ENCODE results near the gene OR4K5. TPM values are rescaled to one million over a fixed set of nuclear protein-coding genes. Genes with fewer than 3 reads are reported as not detected.

The OR4K5 gene, protein sequence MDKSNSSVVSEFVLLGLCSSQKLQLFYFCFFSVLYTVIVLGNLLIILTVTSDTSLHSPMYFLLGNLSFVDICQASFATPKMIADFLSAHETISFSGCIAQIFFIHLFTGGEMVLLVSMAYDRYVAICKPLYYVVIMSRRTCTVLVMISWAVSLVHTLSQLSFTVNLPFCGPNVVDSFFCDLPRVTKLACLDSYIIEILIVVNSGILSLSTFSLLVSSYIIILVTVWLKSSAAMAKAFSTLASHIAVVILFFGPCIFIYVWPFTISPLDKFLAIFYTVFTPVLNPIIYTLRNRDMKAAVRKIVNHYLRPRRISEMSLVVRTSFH
- not detected in 2 replicates for polyA plus RNA-seq (2013)

DNA sequence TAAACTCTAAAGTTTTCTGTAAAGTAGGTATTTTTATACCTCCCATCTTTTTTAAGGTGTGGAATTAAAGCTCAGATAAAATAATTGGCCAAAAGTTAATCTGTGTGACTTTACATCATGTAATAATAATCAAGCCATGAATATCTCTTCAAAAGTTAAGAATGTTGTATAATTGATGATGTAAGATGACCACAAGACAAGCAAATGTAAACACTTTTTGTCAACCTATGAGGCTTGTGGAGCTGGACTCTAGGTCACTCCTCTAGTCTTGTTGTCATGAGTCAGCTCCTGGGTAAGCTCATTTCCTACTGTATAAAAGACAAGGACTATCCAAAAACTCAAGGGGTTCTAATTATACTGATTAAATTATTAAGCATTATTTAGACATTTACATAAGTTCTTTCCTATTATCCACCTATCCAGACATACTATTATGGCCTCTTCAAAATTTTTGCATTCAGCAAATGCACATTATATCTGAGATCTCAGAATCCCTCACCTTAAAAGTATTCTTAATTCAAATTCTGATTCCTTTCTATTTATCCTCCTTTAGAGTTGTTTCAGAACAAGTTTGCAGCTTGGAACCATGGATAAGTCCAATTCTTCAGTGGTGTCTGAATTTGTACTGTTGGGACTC, at the start of gene OR4K5:
Gene OR4K5 (plus strand): TSS at position 587 of the 637 bp plus-strand sequence. CDS start 0 bp downstream, at position 587.
- Histone ChIP-seq H4K12ac (ENCODE audit: low read depth, low read length) (no peak within 1 kb of the TSS), H3K79me1 (ENCODE audit: low read length) (no peaks in the 10 kb centered on the region), H3K36me3 (ENCODE audit: control insufficient read depth in 1 of 2, insufficient read depth in 2 of 2, low read length in 2 of 2) (no peaks in the 10 kb centered on the region), H3K79me2 (ENCODE audit: control insufficient read depth, insufficient read depth, low read length, poor library complexity) (no peaks in the 10 kb centered on the region), H4K91ac (ENCODE audit: low read depth, low read length) (no peak within 1 kb of the TSS), H3K27me3 (ENCODE audit: insufficient read depth, low read length) (no peaks in the 10 kb centered on the region), H3K9me3 (ENCODE audit: insufficient read depth, low read depth, low read length) (peaks cover 1% of the 10 kb centered on the region), H2AK5ac (ENCODE audit: low read length) (no peak within 1 kb of the TSS), H3K4ac (ENCODE audit: low read depth, low read length) (no peak within 1 kb of the TSS), H2BK12ac (ENCODE audit: low read length) (no peak within 1 kb of the TSS), H3K9ac (ENCODE audit: low read length) (no peak within 1 kb of the TSS), H4K8ac (ENCODE audit: low read depth, low read length) (no peak within 1 kb of the TSS), H2BK5ac (ENCODE audit: low read depth, low read length, poor library complexity) (no peak within 1 kb of the TSS), H3K14ac (ENCODE audit: low read length) (no peak within 1 kb of the TSS), H3K4me3 (ENCODE audit: low read depth, low read length) (no peak within 1 kb of the TSS), H3K18ac (ENCODE audit: low read length) (no peak within 1 kb of the TSS), H3K4me2 (ENCODE audit: low read length) (no peak within 1 kb of the TSS), H3K23ac (ENCODE audit: low read length) (no peak within 1 kb of the TSS), H2BK120ac (ENCODE audit: insufficient read depth, low read length, poor library complexity) (no peak within 1 kb of the TSS), H3K27ac (ENCODE audit: low read depth, low read length) (no peak within 1 kb of the TSS), H3K4me1 (ENCODE audit: control insufficient read depth in 1 of 2, insufficient read depth in 2 of 2, low read length in 2 of 2) (no peaks in the 10 kb centered on the region), H2AFZ (ENCODE audit: insufficient read depth, low read length, poor library complexity) (no peak within 1 kb of the TSS)
- DNase-seq, result no peak

DNA sequence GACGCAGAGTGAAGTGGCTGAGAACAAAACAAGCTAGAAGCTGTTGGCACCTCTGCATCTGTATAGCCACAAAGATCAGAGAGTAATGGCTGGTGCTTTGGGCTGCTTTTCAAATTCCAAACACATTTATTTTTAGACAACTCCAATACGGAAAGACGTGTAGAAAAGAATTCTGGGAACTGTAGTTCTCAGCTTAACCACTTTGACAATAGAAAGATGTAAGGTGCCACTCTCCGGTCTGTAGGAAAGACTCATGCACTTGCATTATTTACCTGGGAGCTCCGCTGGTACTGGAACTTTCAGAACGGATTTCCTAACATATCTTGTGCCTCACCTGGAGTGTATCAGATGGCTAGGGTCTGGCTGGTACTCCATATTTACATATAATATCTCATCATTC, 47.2 kb upstream of the OR4K5 start:
- H2BK120ac ChIP-seq (ENCODE audit: insufficient read depth, low read length, poor library complexity), result no peak overlapping the region
- no peak overlapping the region for H2AFZ ChIP-seq (ENCODE audit: insufficient read depth, low read length, poor library complexity)
- H3K4ac ChIP-seq (ENCODE audit: low read depth, low read length), result no peak overlapping the region
- no peak overlapping the region for H2AK5ac ChIP-seq (ENCODE audit: low read length)
- H3K23ac ChIP-seq (ENCODE audit: low read length), result no peak overlapping the region
- peaks cover 6% of the 10 kb centered on the region for H3K9me3 ChIP-seq (ENCODE audit: insufficient read depth, low read depth, low read length)
- H3K27ac ChIP-seq (ENCODE audit: low read depth, low read length), result no peak overlapping the region
- no peaks in the 10 kb centered on the region for H3K79me1 ChIP-seq (ENCODE audit: low read length)
- peak in 1 of 2 donors; percentile 31 for DNase-seq
- H3K18ac ChIP-seq (ENCODE audit: low read length), result no peak overlapping the region
- H3K79me2 ChIP-seq (ENCODE audit: control insufficient read depth, insufficient read depth, low read length, poor library complexity), result no peaks in the 10 kb centered on the region
- H4K8ac ChIP-seq (ENCODE audit: low read depth, low read length), result no peak overlapping the region
- no CpG with 5 or more reads among the region's 6 CpGs for WGBS (ENCODE audit: extremely low coverage, insufficient coverage, insufficient read length)
- no peak overlapping the region for H3K4me3 ChIP-seq (ENCODE audit: low read depth, low read length)
- no peak overlapping the region for H3K4me2 ChIP-seq (ENCODE audit: low read length)
- no peak overlapping the region for H3K14ac ChIP-seq (ENCODE audit: low read length)
- H2BK12ac ChIP-seq (ENCODE audit: low read length), result no peak overlapping the region
- no peaks in the 10 kb centered on the region for H3K27me3 ChIP-seq (ENCODE audit: insufficient read depth, low read length)
- H3K9ac ChIP-seq (ENCODE audit: low read length), result no peak overlapping the region
- no peak overlapping the region for H4K91ac ChIP-seq (ENCODE audit: low read depth, low read length)
- H3K4me1 ChIP-seq (ENCODE audit: control insufficient read depth in 1 of 2, insufficient read depth in 2 of 2, low read length in 2 of 2), result no peaks in the 10 kb centered on the region
- no peaks in the 10 kb centered on the region for H3K36me3 ChIP-seq (ENCODE audit: control insufficient read depth in 1 of 2, insufficient read depth in 2 of 2, low read length in 2 of 2)
- no peak overlapping the region for H2BK5ac ChIP-seq (ENCODE audit: low read depth, low read length, poor library complexity)
- H4K12ac ChIP-seq (ENCODE audit: low read depth, low read length), result no peak overlapping the region

DNA sequence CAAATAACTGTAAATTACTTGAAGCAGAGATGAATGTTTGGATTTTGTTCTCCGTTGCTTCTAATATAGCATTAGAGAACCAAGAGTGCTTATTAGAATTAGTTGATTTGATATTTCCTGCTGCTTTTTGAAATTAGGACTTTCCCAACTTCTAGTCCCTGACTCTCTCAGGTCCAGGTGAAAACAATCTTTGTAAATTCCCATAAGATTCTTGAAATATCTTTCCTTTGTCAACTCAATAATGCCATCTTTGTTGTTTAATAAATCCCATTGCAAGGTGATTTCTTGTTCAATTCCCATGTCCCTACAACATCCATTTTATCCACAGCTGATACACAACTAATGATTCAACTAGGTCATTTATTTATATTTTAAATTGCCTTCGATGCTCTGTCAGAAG, 45.6 kb upstream of the OR4K5 start, which contains the start of gene OR4K2:
Gene OR4K2 (plus strand): TSS at position 301 of the 400 bp plus-strand sequence. CDS start 1,126 bp downstream, outside the sequence.
- Histone ChIP-seq H3K79me2 (ENCODE audit: control insufficient read depth, insufficient read depth, low read length, poor library complexity) (no peaks in the 10 kb centered on the region), H2BK12ac (ENCODE audit: low read length) (no peak within 1 kb of the TSS), H2AFZ (ENCODE audit: insufficient read depth, low read length, poor library complexity) (no peak within 1 kb of the TSS), H3K79me1 (ENCODE audit: low read length) (no peaks in the 10 kb centered on the region), H3K4ac (ENCODE audit: low read depth, low read length) (no peak within 1 kb of the TSS), H3K4me1 (ENCODE audit: control insufficient read depth in 1 of 2, insufficient read depth in 2 of 2, low read length in 2 of 2) (no peaks in the 10 kb centered on the region), H2BK120ac (ENCODE audit: insufficient read depth, low read length, poor library complexity) (no peak within 1 kb of the TSS), H3K4me3 (ENCODE audit: low read depth, low read length) (no peak within 1 kb of the TSS), H2BK5ac (ENCODE audit: low read depth, low read length, poor library complexity) (no peak within 1 kb of the TSS), H4K12ac (ENCODE audit: low read depth, low read length) (no peak within 1 kb of the TSS), H3K18ac (ENCODE audit: low read length) (no peak within 1 kb of the TSS), H4K8ac (ENCODE audit: low read depth, low read length) (no peak within 1 kb of the TSS), H3K27ac (ENCODE audit: low read depth, low read length) (no peak within 1 kb of the TSS), H2AK5ac (ENCODE audit: low read length) (no peak within 1 kb of the TSS), H3K9ac (ENCODE audit: low read length) (no peak within 1 kb of the TSS), H3K36me3 (ENCODE audit: control insufficient read depth in 1 of 2, insufficient read depth in 2 of 2, low read length in 2 of 2) (no peaks in the 10 kb centered on the region), H4K91ac (ENCODE audit: low read depth, low read length) (no peak within 1 kb of the TSS), H3K4me2 (ENCODE audit: low read length) (no peak within 1 kb of the TSS), H3K9me3 (ENCODE audit: insufficient read depth, low read depth, low read length) (peaks cover 2% of the 10 kb centered on the region), H3K14ac (ENCODE audit: low read length) (no peak within 1 kb of the TSS), H3K27me3 (ENCODE audit: insufficient read depth, low read length) (no peaks in the 10 kb centered on the region), H3K23ac (ENCODE audit: low read length) (no peak within 1 kb of the TSS)
- DNase-seq, result no peak
- WGBS (ENCODE audit: extremely low coverage, insufficient coverage, insufficient read length), result no CpG with 5 or more reads among the region's 2 CpGs

DNA sequence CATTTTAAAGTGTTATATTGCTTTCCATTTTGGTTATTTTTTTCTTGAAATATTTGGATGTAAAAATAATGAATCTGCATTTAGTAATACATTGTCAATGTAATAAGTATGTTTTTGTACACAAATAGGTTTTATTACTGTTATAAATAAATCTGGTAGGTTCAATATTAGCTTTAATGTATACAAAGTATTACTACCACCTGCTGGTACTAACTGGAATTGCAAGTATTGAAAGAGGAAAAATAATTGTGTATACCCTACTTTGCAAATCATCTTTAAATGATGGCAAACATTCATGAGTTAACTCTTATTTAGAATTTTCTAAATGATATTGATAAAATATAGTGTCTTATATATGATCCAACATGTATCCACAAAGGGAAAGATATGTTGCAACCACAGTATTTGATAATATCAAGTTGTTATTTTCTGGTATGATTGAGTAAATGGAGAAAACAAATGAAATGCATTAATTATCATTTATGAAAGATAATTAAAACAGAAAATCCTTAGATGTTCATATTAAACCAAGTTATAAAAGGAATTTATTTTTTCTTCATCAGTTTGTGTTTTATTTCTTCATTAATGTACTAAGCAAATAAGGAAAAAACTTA, 42.3 kb upstream of the OR4K5 start:
- Histone ChIP-seq H3K4me2 (ENCODE audit: low read length) (no peak overlapping the region), H3K4me1 (ENCODE audit: control insufficient read depth in 1 of 2, insufficient read depth in 2 of 2, low read length in 2 of 2) (no peaks in the 10 kb centered on the region), H3K79me2 (ENCODE audit: control insufficient read depth, insufficient read depth, low read length, poor library complexity) (no peaks in the 10 kb centered on the region), H3K36me3 (ENCODE audit: control insufficient read depth in 1 of 2, insufficient read depth in 2 of 2, low read length in 2 of 2) (no peaks in the 10 kb centered on the region), H2BK12ac (ENCODE audit: low read length) (no peak overlapping the region), H3K9me3 (ENCODE audit: insufficient read depth, low read depth, low read length) (peaks cover 4% of the 10 kb centered on the region), H3K18ac (ENCODE audit: low read length) (no peak overlapping the region), H2AFZ (ENCODE audit: insufficient read depth, low read length, poor library complexity) (no peak overlapping the region), H4K91ac (ENCODE audit: low read depth, low read length) (no peak overlapping the region), H3K4me3 (ENCODE audit: low read depth, low read length) (no peak overlapping the region), H3K4ac (ENCODE audit: low read depth, low read length) (no peak overlapping the region), H2BK5ac (ENCODE audit: low read depth, low read length, poor library complexity) (no peak overlapping the region), H2AK5ac (ENCODE audit: low read length) (no peak overlapping the region), H3K27me3 (ENCODE audit: insufficient read depth, low read length) (no peaks in the 10 kb centered on the region), H3K23ac (ENCODE audit: low read length) (no peak overlapping the region), H3K9ac (ENCODE audit: low read length) (no peak overlapping the region), H4K12ac (ENCODE audit: low read depth, low read length) (no peak overlapping the region), H3K79me1 (ENCODE audit: low read length) (no peaks in the 10 kb centered on the region), H3K27ac (ENCODE audit: low read depth, low read length) (no peak overlapping the region), H4K8ac (ENCODE audit: low read depth, low read length) (no peak overlapping the region), H3K14ac (ENCODE audit: low read length) (no peak overlapping the region), H2BK120ac (ENCODE audit: insufficient read depth, low read length, poor library complexity) (no peak overlapping the region)
- DNase-seq, result peak in 1 of 2 donors; percentile 85

Data from trophoblast cell (in vitro differentiated cells and primary cell).